Fibroblast of lung (primary cell): ENCODE results near the gene ARMH3. TPM values are rescaled to one million over a fixed set of nuclear protein-coding genes. Genes with fewer than 3 reads are reported as not detected.
A peak's percentile ranks its signal among the peaks of the same experiment; 100 is the strongest.

ENCODE experiments used
- DNase-seq, 2 donors: peaks; one replicate each; pipeline versions ENCODE4 v3.0.0 to v3.0.0-alpha.2; 2010; ENCODE audit warnings: low read depth in 2 of 2
- H2AFZ ChIP-seq: 2 replicates; pipeline ENCODE4 v1.5.1; 2012; ENCODE audit warnings: low read length, control low read depth, inconsistent platforms
- H3K27ac ChIP-seq: 2 replicates; pipeline ENCODE4 v1.5.1; 2011; ENCODE audit warnings: low read length, control low read depth; ENCODE audit not compliant: insufficient read depth
- H3K27me3 ChIP-seq: 2 replicates; pipeline ENCODE4 v1.5.1; 2011; ENCODE audit warnings: mild to moderate bottlenecking, low read length; ENCODE audit not compliant: control insufficient read depth, insufficient read depth
- H3K36me3 ChIP-seq: 2 replicates; pipeline ENCODE4 v1.5.1; 2011; ENCODE audit warnings: low read length; ENCODE audit not compliant: control insufficient read depth, insufficient read depth
- H3K4me1 ChIP-seq: 2 replicates; pipeline ENCODE4 v1.5.1; 2011; ENCODE audit warnings: low read length; ENCODE audit not compliant: control insufficient read depth, insufficient read depth; ENCODE audit errors: extremely low read depth
- H3K4me2 ChIP-seq: 2 replicates; pipeline ENCODE4 v1.5.1; 2011; ENCODE audit warnings: low read length, control low read depth; ENCODE audit not compliant: insufficient read depth; ENCODE audit errors: extremely low read depth
- H3K4me3 ChIP-seq, 4 experiments: fragments of 200-600 bp in 1 of 4; sonication (generic) in 1 of 4; replicated peaks in 1 of 4; 2 replicates each; pipeline ENCODE4 v1.5.1; 2011 to 2016; ENCODE audit warnings: low read length in 4 of 4, low read depth in 3 of 4, mild to moderate bottlenecking in 3 of 4, control low read depth in 2 of 4, inconsistent platforms in 1 of 4, mixed read lengths in 1 of 4; ENCODE audit not compliant: insufficient read depth in 1 of 4; ENCODE audit errors: control extremely low read depth in 1 of 4
- H3K79me2 ChIP-seq: 2 replicates; pipeline ENCODE4 v1.5.1; 2012; ENCODE audit warnings: mild to moderate bottlenecking, low read length, inconsistent platforms; ENCODE audit not compliant: control insufficient read depth, insufficient read depth
- H3K9ac ChIP-seq: 2 replicates; pipeline ENCODE4 v1.5.1; 2011; ENCODE audit warnings: mild to moderate bottlenecking, low read length, control low read depth; ENCODE audit not compliant: insufficient read depth
- H3K9me3 ChIP-seq: 2 replicates; pipeline ENCODE4 v1.5.1; 2012; ENCODE audit warnings: low read depth, low read length; ENCODE audit not compliant: control insufficient read depth, insufficient read depth
- H4K20me1 ChIP-seq: 2 replicates; pipeline ENCODE4 v1.5.1; 2011; ENCODE audit warnings: low read length; ENCODE audit not compliant: control insufficient read depth, insufficient read depth; ENCODE audit errors: extremely low read depth
- EZH2 ChIP-seq: IDR thresholded peaks from 2 replicates; pipeline ENCODE4 v1.5.1; 2012; ENCODE audit warnings: low read length, control low read depth, mild to moderate bottlenecking; ENCODE audit errors: missing control alignments
- polyA plus RNA-seq, 2 donors: library from polyadenylated mRNA; depleted of rRNA in 1 of 2; stranded (reverse) in 1 of 2; unstranded in 1 of 2; fragments of >200 nt; gene quantifications; 2 replicates each; pipeline ENCODE4 v1.2.1, GENCODE V29; 2011 to 2012; ENCODE audit warnings: missing spikeins in 1 of 2
- total RNA-seq: library from RNA; depleted of rRNA; stranded (reverse); fragments of >200 nt; gene quantifications from 2 replicates; pipeline ENCODE4 v1.2.1, GENCODE V29; 2014
- TF ChIP-seq, protein P1 (sequence below), 2 donors: IDR thresholded peaks in 1 of 2; conservative IDR thresholded peaks in 1 of 2; 1 replicate in 1 of 2; 2 replicates in 1 of 2; pipeline ENCODE4 v1.5.1; 2011 to 2012; ENCODE audit warnings: low read length in 2 of 2, control low read depth in 1 of 2, inconsistent platforms in 1 of 2, low read depth in 1 of 2, mild to moderate bottlenecking in 1 of 2

ARMH3 gene
- total and polyA plus RNA-seq, 2 donors (not counting 1 experiment from before 2014, with no cell fraction given) = 14.5 to 16.4 TPM

DNA sequence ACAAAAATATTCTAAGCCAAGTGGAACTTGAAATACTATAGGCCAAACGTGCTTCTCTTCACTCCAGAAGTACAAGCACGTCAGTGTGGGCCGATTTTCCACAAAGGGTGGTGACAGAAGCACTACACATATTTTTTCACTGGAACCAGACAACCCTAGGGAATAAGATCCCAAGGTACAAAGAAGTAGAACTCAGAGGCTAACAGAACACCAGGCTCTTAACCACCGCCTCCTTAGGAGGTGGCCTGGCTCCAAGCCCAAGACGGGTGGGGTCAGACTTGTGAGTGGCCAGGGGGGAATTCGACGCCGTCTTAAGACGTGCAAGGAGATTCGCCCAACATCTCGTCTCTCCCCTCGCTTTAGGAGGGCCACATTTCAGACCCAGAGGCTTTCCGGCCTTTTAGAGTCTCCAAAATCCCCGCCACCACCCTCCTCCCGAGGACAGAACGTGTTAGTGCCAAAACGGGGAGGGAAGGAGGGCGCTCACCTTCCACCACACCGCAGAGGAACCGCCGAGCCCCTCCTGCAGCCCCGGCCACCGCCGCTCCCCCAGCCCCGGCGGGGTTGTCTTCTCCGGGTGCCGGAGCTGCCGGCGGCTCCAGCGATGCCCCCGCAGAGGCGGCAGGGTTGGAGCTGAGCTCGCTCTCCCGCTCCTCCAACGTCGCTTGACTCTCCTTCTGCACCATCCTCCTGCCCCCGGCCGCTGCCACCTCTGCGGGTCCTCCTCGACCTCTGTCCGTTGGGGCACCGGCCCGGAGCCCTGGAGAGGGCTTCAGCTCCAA lies 238.4 kb downstream of the ARMH3 start:
- no peak overlapping the region for H2AFZ ChIP-seq

DNA sequence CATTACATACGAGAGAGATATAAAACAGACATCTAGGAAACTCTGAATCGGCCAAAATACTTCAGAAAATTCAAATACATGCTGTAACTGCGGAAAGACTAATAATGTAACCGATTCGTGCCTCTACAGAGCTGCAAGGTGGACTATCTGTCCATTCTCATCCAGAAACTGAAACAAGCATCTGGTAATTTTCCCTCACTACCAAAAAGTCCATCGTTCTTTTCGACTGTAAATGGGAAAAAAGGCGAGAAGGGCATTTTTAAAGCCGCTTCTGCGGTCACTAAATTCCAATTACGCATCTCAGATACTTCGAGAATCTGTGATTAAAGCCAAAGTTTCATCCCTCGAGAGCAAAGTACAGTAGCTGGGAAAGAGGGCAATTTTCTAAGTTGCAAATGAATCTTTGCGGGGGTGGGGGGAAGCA lies 239.0 kb downstream of the ARMH3 start:
- no peak for TF ChIP-seq EZH2
- TF ChIP-seq, protein P1, sequence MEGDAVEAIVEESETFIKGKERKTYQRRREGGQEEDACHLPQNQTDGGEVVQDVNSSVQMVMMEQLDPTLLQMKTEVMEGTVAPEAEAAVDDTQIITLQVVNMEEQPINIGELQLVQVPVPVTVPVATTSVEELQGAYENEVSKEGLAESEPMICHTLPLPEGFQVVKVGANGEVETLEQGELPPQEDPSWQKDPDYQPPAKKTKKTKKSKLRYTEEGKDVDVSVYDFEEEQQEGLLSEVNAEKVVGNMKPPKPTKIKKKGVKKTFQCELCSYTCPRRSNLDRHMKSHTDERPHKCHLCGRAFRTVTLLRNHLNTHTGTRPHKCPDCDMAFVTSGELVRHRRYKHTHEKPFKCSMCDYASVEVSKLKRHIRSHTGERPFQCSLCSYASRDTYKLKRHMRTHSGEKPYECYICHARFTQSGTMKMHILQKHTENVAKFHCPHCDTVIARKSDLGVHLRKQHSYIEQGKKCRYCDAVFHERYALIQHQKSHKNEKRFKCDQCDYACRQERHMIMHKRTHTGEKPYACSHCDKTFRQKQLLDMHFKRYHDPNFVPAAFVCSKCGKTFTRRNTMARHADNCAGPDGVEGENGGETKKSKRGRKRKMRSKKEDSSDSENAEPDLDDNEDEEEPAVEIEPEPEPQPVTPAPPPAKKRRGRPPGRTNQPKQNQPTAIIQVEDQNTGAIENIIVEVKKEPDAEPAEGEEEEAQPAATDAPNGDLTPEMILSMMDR (conservative IDR thresholded peaks at IDR 0.05 in 1 of 2, IDR thresholded peaks at IDR 0.05 in 1 of 2; ENCODE audit: low read depth in 1 of 2, low read length in 2 of 2) = no peak
- H3K9me3 ChIP-seq = no peaks in the 10 kb centered on the region
- peaks cover 63% of the 10 kb centered on the region for H3K79me2 ChIP-seq

More for the DNA sequence above, 238.4 kb downstream of the ARMH3 start:
- TF ChIP-seq EZH2 = no peak
- TF ChIP-seq, protein P1 (conservative IDR thresholded peaks at IDR 0.05 in 1 of 2, IDR thresholded peaks at IDR 0.05 in 1 of 2; ENCODE audit: low read depth in 1 of 2, low read length in 2 of 2) = no peak
- peak overlapping the region; percentile 98 for H3K27ac ChIP-seq
- peaks cover 11% of the 10 kb centered on the region for H3K4me1 ChIP-seq
- peak overlapping the region; percentile 20 for H3K4me2 ChIP-seq
- H3K9me3 ChIP-seq = no peaks in the 10 kb centered on the region
- DNase-seq = peak; percentile 97
- peaks cover 57% of the 10 kb centered on the region for H3K79me2 ChIP-seq
- H3K4me3 ChIP-seq = peak overlapping the region; percentile 45 to 99 (median 96)
- no peaks in the 10 kb centered on the region for H3K36me3 ChIP-seq
- peak overlapping the region; percentile 99 for H3K9ac ChIP-seq
- H3K27me3 ChIP-seq = no peaks in the 10 kb centered on the region
- H4K20me1 ChIP-seq = peaks cover 11% of the 10 kb centered on the region

DNA sequence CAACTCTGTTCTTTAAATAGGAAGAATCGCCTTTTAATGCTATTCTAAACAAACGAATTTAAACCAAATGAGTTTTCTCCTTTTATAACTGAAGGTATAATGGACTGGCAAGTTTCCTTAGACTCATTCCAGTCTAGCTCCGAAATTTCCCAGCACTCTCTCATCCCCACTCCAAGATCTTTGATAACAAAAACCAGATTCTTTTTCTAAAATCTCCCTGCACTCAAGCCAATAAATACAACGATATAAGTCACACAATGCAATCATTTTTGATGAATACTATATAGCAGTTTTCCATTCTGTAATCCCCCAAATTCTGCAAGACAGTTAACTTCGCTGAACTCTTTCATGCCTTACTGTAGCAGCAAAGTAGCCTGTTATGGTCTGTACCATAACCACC lies 239.6 kb downstream of the ARMH3 start:
- Histone ChIP-seq H3K4me3 (peak overlapping the region; percentile 45 to 99 (median 96)), H4K20me1 (peaks cover 11% of the 10 kb centered on the region), H3K9me3 (no peaks in the 10 kb centered on the region), H3K4me2 (peak overlapping the region; percentile 20), H3K27ac (peak overlapping the region; percentile 33), H2AFZ (no peak overlapping the region), H3K79me2 (peaks cover 69% of the 10 kb centered on the region), H3K27me3 (no peaks in the 10 kb centered on the region), H3K4me1 (peaks cover 13% of the 10 kb centered on the region), H3K9ac (peak overlapping the region; percentile 26), H3K36me3 (no peaks in the 10 kb centered on the region)
- TF ChIP-seq, protein P1 (conservative IDR thresholded peaks at IDR 0.05 in 1 of 2, IDR thresholded peaks at IDR 0.05 in 1 of 2; ENCODE audit: low read depth in 1 of 2, low read length in 2 of 2) = no peak
- no peak for TF ChIP-seq EZH2
- DNase-seq = no peak

More for the DNA sequence above, 239.0 kb downstream of the ARMH3 start:
- H3K4me3 ChIP-seq = peak overlapping the region; percentile 45 to 99 (median 96)
- no peak for DNase-seq
- H3K36me3 ChIP-seq = no peaks in the 10 kb centered on the region
- peaks cover 13% of the 10 kb centered on the region for H3K4me1 ChIP-seq
- H4K20me1 ChIP-seq = peaks cover 11% of the 10 kb centered on the region
- peak overlapping the region; percentile 99 for H3K9ac ChIP-seq
- no peaks in the 10 kb centered on the region for H3K27me3 ChIP-seq
- H3K27ac ChIP-seq = peak overlapping the region; percentile 98
- H3K4me2 ChIP-seq = peak overlapping the region; percentile 20
- no peak overlapping the region for H2AFZ ChIP-seq
